GM23338 (cell line): ENCODE results near the gene BAIAP2. TPM values are rescaled to one million over a fixed set of nuclear protein-coding genes. Genes with fewer than 3 reads are reported as not detected.
A peak's percentile ranks its signal among the peaks of the same experiment; 100 is the strongest.

ENCODE experiments used
- ATAC-seq: fragments of 200-7000 bp; cut with Tn5 transposase; 3 replicates; pipeline ENCODE4 v1.9.1; 2020
- DNase-seq: peaks from one replicate; pipeline ENCODE4 v3.0.0-alpha.2; 2015; ENCODE audit warnings: low spot score
- H2AFZ ChIP-seq: fragments of 200-600 bp; sonication (generic); 2 replicates; pipeline ENCODE4 v1.8.0; 2016; ENCODE audit warnings: antibody characterized with exemption, mild to moderate bottlenecking, moderate library complexity
- H3F3A ChIP-seq: fragments of 200-600 bp; sonication (generic); replicated peaks from 2 replicates; pipeline ENCODE4 v1.8.0; 2017; ENCODE audit warnings: antibody characterized with exemption, mixed run types, low read depth
- H3K27ac ChIP-seq: fragments of 200-600 bp; sonication (generic); 2 replicates; pipeline ENCODE4 v1.6.1; 2016; ENCODE audit warnings: low read depth
- H3K27me3 ChIP-seq: fragments of 200-600 bp; sonication (generic); 2 replicates; pipeline ENCODE4 v1.8.0; 2016; ENCODE audit warnings: mild to moderate bottlenecking, mixed run types, moderate library complexity; ENCODE audit not compliant: insufficient read depth
- H3K36me3 ChIP-seq: fragments of 200-600 bp; sonication (generic); 2 replicates; pipeline ENCODE4 v1.8.0; 2016; ENCODE audit warnings: mild to moderate bottlenecking; ENCODE audit not compliant: insufficient read depth
- H3K4me1 ChIP-seq: fragments of 200-600 bp; sonication (generic); 2 replicates; pipeline ENCODE4 v1.8.0; 2016; ENCODE audit warnings: mild to moderate bottlenecking, moderate library complexity; ENCODE audit not compliant: insufficient read depth
- H3K4me2 ChIP-seq: fragments of 200-600 bp; sonication (generic); 2 replicates; pipeline ENCODE4 v1.7.1; 2017; ENCODE audit warnings: mixed run types
- H3K4me3 ChIP-seq: fragments of 200-600 bp; sonication (generic); 2 replicates; pipeline ENCODE4 v1.6.1; 2016; ENCODE audit warnings: mixed run types
- H3K79me2 ChIP-seq: fragments of 200-600 bp; sonication (generic); replicated peaks from 2 replicates; pipeline ENCODE4 v1.8.0; 2017; ENCODE audit warnings: mild to moderate bottlenecking; ENCODE audit not compliant: insufficient read depth
- H3K9me2 ChIP-seq: fragments of 200-600 bp; sonication (generic); 2 replicates; pipeline ENCODE4 v1.8.0; 2017; ENCODE audit not compliant: insufficient read depth
- H4K20me1 ChIP-seq: fragments of 200-600 bp; sonication (generic); replicated peaks from 2 replicates; pipeline ENCODE4 v1.8.0; 2017; ENCODE audit warnings: mild to moderate bottlenecking; ENCODE audit not compliant: insufficient read depth
- H3K27ac Mint-ChIP-seq: 2 replicates; pipeline ENCODE4 v1.8.0; 2020; ENCODE audit warnings: inconsistent platforms, mild to moderate bottlenecking, moderate library complexity, mixed read lengths
- H3K27me3 Mint-ChIP-seq: 3 replicates; pipeline ENCODE4 v1.8.0; 2022; ENCODE audit warnings: low read depth, mild to moderate bottlenecking, moderate library complexity, mixed read lengths, inconsistent platforms; ENCODE audit not compliant: insufficient read depth, poor library complexity
- H3K36me3 Mint-ChIP-seq: 3 replicates; pipeline ENCODE4 v1.8.0; 2021; ENCODE audit warnings: low read depth, mild to moderate bottlenecking, inconsistent platforms, moderate library complexity, mixed read lengths
- H3K4me1 Mint-ChIP-seq: 3 replicates; pipeline ENCODE4 v1.8.0; 2020; ENCODE audit warnings: mild to moderate bottlenecking, inconsistent platforms, mixed read lengths
- H3K4me3 Mint-ChIP-seq: 3 replicates; pipeline ENCODE4 v1.8.0; 2021; ENCODE audit warnings: moderate library complexity, mild to moderate bottlenecking, inconsistent platforms, mixed read lengths
- H3K9me3 Mint-ChIP-seq: 3 replicates; pipeline ENCODE4 v1.8.0; 2020; ENCODE audit warnings: moderate library complexity, mild to moderate bottlenecking, inconsistent platforms, mixed read lengths
- CREB1 ChIP-seq: fragments of 250-450 bp; sonication (Bioruptor Pico); IDR thresholded peaks from 2 replicates; pipeline ENCODE4 v1.5.0; 2020; ENCODE audit warnings: low read depth, mild to moderate bottlenecking, moderate library complexity
- EZH2 ChIP-seq: fragments of 200-600 bp; sonication (generic); IDR thresholded peaks from one replicate; pipeline ENCODE4 v1.8.0; 2017; ENCODE audit warnings: antibody characterized with exemption, mild to moderate bottlenecking, low read depth; ENCODE audit not compliant: unreplicated experiment
- EZH2phosphoT487 ChIP-seq: fragments of 200-600 bp; sonication (generic); IDR thresholded peaks from one replicate; pipeline ENCODE4 v1.8.1; 2018; ENCODE audit warnings: antibody characterized with exemption; ENCODE audit not compliant: unreplicated experiment
- JUNB ChIP-seq: IDR thresholded peaks from one replicate; pipeline ENCODE4 v1.6.1; 2016; ENCODE audit warnings: antibody characterized with exemption; ENCODE audit not compliant: unreplicated experiment
- NANOG ChIP-seq: IDR thresholded peaks from 2 replicates; pipeline ENCODE4 v1.6.1; 2016; ENCODE audit warnings: antibody characterized with exemption, borderline replicate concordance
- POLR2AphosphoS5 ChIP-seq: IDR thresholded peaks from 2 replicates; pipeline ENCODE4 v1.6.1; 2016; ENCODE audit warnings: antibody characterized with exemption, low read depth
- STAT1 ChIP-seq: IDR thresholded peaks from one replicate; pipeline ENCODE4 v1.6.1; 2016; ENCODE audit warnings: antibody characterized with exemption; ENCODE audit not compliant: unreplicated experiment
- polyA plus RNA-seq: library from polyadenylated mRNA; unstranded; fragments of >200 nt; fragmentation: Nextera tagmentation; extraction: Ambion mirVana; gene quantifications from 2 replicates; pipeline ENCODE4 v1.2.1, GENCODE V29; 2016
- total RNA-seq: library from RNA; depleted of rRNA; stranded (reverse); fragments of >200 nt; shearing (Covaris generic); gene quantifications from 2 replicates; pipeline ENCODE4 v1.2.3, GENCODE V29; 2014
- TF ChIP-seq, protein P1 (sequence below): IDR thresholded peaks from 2 replicates; pipeline ENCODE4 v1.6.1; 2016; ENCODE audit warnings: antibody characterized with exemption
- TF ChIP-seq, protein P2 (sequence below): IDR thresholded peaks from one replicate; pipeline ENCODE4 v1.6.1; 2018; ENCODE audit warnings: antibody characterized with exemption; ENCODE audit not compliant: unreplicated experiment
- TF ChIP-seq, protein P3 (sequence below), 2 experiments: fragments of 200-600 bp in 1 of 2; sonication (generic) in 1 of 2; conservative IDR thresholded peaks; 2 replicates each; pipeline versions ENCODE4 v1.5.1 to v1.6.1; 2016 to 2017; ENCODE audit warnings: antibody characterized with exemption in 2 of 2, low read depth in 2 of 2, mild to moderate bottlenecking in 2 of 2, moderate library complexity in 1 of 2

BAIAP2 gene
- total and polyA plus RNA-seq, 2 experiments from 2014 or later, result 21.7 to 22.7 TPM

DNA sequence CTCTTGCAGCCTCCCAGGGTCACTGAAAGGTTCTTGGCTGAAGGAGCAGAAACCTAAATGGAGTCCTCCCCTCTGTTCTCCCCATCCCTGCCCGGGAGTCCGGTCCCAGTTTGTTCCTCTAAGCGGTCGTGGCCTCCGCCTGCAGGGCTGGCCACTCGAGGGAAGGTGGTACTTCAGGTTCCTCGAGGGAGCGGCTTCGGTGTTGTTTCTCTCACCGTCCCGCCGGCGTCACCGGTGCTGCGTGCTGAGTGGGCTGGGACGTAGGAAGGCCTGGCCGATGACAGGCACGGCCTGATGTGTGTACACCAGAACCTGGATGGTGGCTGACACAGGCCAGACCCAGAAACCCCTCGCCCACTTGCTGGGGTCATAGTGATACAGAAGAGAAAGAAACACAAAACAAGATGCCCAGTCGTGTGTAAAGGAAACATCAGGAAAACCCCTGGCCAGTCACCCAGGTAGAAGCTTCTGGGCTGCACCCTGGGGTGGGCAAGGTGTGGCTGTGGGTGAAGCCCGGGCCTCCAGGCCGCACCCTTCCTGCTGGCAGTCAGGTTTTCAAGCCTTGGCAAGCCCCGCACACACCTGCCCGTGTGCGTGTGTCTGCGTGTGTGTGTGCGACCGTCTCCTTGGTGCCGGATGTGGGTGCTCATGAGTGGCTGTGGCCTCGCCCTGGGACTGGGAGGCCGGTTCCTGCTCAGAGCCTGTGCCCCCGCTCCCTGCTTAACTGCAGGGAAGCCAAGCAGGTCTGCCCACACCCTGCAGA, 52.0 kb downstream of the BAIAP2 start (continued):
- TF ChIP-seq, protein P1, sequence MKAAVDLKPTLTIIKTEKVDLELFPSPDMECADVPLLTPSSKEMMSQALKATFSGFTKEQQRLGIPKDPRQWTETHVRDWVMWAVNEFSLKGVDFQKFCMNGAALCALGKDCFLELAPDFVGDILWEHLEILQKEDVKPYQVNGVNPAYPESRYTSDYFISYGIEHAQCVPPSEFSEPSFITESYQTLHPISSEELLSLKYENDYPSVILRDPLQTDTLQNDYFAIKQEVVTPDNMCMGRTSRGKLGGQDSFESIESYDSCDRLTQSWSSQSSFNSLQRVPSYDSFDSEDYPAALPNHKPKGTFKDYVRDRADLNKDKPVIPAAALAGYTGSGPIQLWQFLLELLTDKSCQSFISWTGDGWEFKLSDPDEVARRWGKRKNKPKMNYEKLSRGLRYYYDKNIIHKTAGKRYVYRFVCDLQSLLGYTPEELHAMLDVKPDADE, result no peak
- no peak for TF ChIP-seq CREB1 (CRISPR knock-in tag)
- TF ChIP-seq NANOG, result no peak
- TF ChIP-seq JUNB, result no peak
- no peak for TF ChIP-seq STAT1
- no peak for TF ChIP-seq POLR2AphosphoS5

DNA sequence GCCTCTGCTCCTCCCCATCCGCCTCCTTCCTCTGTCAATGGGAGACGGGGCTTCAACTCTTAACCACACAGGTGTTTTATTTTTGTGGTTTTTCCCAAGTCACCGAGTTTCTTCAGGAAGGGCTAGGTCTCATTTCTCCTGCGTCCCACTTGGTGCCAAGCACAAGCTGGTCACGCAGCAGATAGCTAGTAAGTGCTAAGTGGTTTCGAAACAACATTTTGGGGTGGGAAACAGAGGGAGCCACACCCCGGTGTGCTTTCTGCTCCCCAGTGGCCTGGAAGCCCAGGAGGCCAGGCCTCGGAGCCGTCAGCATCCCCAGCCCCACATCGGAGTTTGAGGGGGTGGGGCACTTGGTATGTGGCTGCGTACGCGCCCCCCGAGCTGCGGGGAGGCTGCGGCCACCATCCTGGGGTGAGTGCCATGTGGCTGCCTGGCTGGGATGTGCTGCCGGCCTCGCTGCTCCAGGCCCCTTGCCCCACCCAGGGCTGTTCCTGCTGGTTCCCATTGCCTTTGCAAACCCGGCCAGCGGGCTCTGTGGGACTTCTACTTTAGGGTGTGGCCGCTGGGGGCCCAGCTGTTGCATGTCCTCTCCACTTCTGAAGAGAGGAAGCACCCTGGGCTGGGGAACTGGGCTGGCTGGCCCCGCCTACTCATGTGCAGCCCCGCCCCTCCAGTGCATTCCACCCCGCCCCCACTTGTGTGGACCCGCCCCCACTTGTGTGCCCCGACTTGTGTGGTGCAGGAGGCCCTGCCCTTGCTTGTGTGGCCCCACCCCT, 55.6 kb downstream of the BAIAP2 start:
- no peak overlapping the region for H3K4me3 Mint-ChIP-seq
- Histone ChIP-seq H3K27me3 (no peaks in the 10 kb centered on the region), H3K4me2 (0 out of 2 replicates have a peak overlapping the region, but pooled peaks have one; percentile 14), H2AFZ (no peak overlapping the region), H3K79me2 (no peaks in the 10 kb centered on the region), H3K4me3 (no peak overlapping the region), H3K4me1 (peaks cover 6% of the 10 kb centered on the region; the same call in 1 of the 2 replicates), H4K20me1 (no peaks in the 10 kb centered on the region), H3K9me2 (no peaks in the 10 kb centered on the region), H3F3A (0 out of 2 replicates have a peak, but pooled peaks cover 4% of the 10 kb centered on the region), H3K27ac (no peak overlapping the region), H3K36me3 (no peaks in the 10 kb centered on the region)
- peak; percentile 78 for DNase-seq
- H3K27ac Mint-ChIP-seq, result no peak overlapping the region
- peak; percentile 72 for ATAC-seq
- H3K36me3 Mint-ChIP-seq, result no peaks in the 10 kb centered on the region; the same call in 2 of the 3 replicates
- H3K27me3 Mint-ChIP-seq, result peaks cover 17% of the 10 kb centered on the region
- H3K9me3 Mint-ChIP-seq, result no peaks in the 10 kb centered on the region
- peaks cover 21% of the 10 kb centered on the region for H3K4me1 Mint-ChIP-seq
- TF ChIP-seq STAT1, result no peak
- TF ChIP-seq JUNB, result no peak
- TF ChIP-seq, protein P2, sequence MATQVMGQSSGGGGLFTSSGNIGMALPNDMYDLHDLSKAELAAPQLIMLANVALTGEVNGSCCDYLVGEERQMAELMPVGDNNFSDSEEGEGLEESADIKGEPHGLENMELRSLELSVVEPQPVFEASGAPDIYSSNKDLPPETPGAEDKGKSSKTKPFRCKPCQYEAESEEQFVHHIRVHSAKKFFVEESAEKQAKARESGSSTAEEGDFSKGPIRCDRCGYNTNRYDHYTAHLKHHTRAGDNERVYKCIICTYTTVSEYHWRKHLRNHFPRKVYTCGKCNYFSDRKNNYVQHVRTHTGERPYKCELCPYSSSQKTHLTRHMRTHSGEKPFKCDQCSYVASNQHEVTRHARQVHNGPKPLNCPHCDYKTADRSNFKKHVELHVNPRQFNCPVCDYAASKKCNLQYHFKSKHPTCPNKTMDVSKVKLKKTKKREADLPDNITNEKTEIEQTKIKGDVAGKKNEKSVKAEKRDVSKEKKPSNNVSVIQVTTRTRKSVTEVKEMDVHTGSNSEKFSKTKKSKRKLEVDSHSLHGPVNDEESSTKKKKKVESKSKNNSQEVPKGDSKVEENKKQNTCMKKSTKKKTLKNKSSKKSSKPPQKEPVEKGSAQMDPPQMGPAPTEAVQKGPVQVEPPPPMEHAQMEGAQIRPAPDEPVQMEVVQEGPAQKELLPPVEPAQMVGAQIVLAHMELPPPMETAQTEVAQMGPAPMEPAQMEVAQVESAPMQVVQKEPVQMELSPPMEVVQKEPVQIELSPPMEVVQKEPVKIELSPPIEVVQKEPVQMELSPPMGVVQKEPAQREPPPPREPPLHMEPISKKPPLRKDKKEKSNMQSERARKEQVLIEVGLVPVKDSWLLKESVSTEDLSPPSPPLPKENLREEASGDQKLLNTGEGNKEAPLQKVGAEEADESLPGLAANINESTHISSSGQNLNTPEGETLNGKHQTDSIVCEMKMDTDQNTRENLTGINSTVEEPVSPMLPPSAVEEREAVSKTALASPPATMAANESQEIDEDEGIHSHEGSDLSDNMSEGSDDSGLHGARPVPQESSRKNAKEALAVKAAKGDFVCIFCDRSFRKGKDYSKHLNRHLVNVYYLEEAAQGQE, result no peak
- no peak for TF ChIP-seq CREB1 (CRISPR knock-in tag)
- TF ChIP-seq NANOG, result no peak
- TF ChIP-seq, protein P3, sequence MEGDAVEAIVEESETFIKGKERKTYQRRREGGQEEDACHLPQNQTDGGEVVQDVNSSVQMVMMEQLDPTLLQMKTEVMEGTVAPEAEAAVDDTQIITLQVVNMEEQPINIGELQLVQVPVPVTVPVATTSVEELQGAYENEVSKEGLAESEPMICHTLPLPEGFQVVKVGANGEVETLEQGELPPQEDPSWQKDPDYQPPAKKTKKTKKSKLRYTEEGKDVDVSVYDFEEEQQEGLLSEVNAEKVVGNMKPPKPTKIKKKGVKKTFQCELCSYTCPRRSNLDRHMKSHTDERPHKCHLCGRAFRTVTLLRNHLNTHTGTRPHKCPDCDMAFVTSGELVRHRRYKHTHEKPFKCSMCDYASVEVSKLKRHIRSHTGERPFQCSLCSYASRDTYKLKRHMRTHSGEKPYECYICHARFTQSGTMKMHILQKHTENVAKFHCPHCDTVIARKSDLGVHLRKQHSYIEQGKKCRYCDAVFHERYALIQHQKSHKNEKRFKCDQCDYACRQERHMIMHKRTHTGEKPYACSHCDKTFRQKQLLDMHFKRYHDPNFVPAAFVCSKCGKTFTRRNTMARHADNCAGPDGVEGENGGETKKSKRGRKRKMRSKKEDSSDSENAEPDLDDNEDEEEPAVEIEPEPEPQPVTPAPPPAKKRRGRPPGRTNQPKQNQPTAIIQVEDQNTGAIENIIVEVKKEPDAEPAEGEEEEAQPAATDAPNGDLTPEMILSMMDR (conservative IDR thresholded peaks at IDR 0.05; ENCODE audit: low read depth in 2 of 2), result no peak
- no peak for TF ChIP-seq EZH2phosphoT487
- no peak for TF ChIP-seq EZH2
